ENCODE data around the gene ITGAL. TPM values are rescaled to one million over a fixed set of nuclear protein-coding genes. Genes with fewer than 3 reads are reported as not detected.
"Not testable (repeated sequence)": the region's sequence is repeated elsewhere in the genome, so short reads cannot be mapped to it uniquely, and the experiment has no call there.

ITGAL gene
- total RNA-seq, 2 donors from 2014 or later, result 4.6 to 8.5 TPM

DNA sequence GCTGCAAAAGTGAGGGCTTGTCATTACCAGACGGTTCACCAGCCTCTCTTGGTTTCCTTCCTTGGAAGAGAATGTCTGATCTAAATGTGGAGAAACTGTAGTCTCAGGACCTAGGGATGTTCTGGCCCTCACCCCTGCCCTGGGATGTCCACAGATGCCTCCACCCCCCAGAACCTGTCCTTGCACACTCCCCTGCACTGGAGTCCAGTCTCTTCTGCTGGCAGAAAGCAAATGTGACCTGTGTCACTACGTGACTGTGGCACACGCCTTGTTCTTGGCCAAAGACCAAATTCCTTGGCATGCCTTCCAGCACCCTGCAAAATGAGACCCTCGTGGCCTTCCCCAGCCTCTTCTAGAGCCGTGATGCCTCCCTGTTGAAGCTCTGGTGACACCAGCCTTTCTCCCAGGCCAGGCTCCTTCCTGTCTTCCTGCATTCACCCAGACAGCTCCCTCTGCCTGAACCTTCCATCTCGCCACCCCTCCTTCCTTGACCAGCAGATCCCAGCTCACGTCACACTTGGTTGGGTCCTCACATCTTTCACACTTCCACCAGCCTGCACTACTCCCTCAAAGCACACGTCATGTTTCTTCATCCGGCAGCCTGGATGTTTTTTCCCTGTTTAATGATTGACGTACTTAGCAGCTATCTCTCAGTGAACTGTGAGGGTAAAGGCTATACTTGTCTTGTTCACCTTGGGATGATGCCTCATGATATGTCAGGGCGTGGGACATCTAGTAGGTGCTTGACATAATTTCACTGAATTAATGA lies 49.5 kb downstream of the ITGAL start:
- intact Hi-C loops (cut with DNase I), result loop anchor here (10.0 kb wide), 2 partner anchors 63 to 77 kb away; partner anchors contain the start of genes SEPHS2 (in 1 of the 2) and ZNF785 (in 1 of the 2)
- no peak for DNase-seq (ENCODE audit: low spot score)

DNA sequence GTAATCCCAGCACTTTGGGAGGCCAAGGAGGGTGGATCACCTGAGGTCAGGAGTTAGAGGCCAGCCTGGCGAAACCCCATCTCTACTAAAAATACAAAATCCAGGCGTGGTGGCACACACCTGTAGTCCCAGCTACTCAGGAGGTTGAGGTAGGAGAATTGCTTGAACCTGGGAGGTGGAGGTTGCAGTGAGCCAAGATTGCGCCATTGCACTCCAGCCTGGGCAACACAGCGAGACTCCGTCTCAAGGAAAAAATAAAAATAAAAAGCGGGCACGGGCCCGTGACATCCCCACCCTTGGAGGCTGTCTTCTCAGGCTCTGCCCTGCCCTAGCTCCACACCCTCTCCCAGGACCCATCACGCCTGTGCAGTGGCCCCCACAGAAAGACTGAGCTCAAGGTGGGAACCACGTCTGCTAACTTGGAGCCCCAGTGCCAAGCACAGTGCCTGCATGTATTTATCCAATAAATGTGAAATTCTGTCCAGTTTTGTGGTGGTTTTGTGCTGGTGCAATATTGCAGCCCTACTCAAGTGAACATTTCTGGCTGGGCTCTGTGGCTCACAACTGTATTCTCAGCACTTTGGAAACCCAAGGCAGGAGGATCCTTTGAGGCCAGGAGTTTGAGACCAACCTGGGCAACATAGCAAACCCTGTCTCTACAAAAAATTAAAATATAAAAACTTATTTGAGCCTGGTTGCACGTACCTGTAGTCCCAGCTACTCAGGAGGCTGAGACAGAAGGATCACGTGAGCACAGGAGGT lies 50.3 kb downstream of the ITGAL start:
- intact Hi-C loops (cut with DNase I), result loop anchor here (10.0 kb wide), 2 partner anchors 62 to 78 kb away; partner anchors contain the start of genes SEPHS2 (in 1 of the 2) and ZNF785 (in 1 of the 2)
- not testable (repeated sequence) for DNase-seq (ENCODE audit: low spot score)

DNA sequence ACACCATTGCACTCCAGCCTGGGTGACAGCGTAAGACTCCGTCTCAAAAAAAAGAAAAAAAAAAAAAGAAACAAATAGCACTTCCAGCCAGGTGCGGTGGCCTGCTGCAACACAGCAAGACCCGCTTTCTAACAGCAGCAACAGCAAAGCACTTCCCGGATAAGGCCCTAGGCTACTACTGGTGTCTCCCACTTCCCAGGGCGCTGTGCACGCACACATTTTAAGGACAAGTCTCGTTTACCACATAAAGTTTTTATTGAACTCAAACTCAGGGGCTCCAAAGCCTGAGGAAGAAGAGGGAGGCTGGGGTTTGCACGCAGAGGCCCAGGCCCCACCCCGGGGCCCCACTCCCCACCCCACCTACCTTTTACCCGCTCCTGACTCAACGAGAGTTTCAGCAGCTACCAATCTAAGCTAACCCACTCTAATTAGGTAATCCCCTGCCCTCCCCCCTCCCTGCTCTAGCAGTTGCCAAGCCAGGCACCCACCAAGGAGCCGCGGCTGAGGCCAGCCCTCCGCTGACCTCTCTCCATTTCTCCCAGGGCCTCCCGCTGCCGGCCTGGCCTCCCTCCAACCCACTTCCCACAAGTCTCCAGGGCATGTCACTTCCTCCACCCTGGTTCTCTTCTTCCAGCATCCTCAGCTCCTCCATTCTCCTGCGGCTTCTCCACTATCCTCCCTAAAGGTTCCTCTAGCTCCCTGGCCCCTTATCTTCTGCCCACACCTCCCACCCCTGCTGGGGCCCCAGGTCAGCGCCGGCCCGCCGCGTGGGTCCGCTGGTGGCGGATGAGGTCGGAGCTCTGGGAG lies 51.4 kb downstream of the ITGAL start:
- peak; percentile 78 for DNase-seq (ENCODE audit: low spot score)
- intact Hi-C loops (cut with DNase I), result loop anchor here (10.0 kb wide), 2 partner anchors 61 to 79 kb away; partner anchors contain the start of genes SEPHS2 (in 1 of the 2) and ZNF785 (in 1 of the 2)

- intact Hi-C loops (cut with DNase I), result loop anchor here (10.0 kb wide), 2 partner anchors 60 to 80 kb away; partner anchors contain the start of genes SEPHS2 (in 1 of the 2) and ZNF785 (in 1 of the 2)
- DNase-seq (ENCODE audit: low spot score), result peak; percentile 80
Observed at GRCh38 chr16:30524575-30525568, 52.3 kb downstream of the ITGAL start.

DNA sequence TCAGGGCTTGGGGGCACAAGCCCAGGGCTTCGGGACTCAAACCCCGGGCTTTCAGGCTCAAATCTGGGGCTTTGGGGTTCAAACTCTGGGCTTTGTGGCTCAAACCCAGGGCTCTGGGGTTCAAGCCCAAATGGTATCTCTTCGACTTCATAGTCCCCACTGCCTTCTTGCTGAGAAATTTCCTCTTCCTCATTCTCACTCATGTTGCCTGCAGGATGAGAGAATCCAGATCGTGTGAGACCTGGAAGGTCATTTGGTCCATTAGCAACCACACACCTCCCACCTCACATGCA lies 53.2 kb downstream of the ITGAL start:
- intact Hi-C loops (cut with DNase I), result loop anchor here (10.0 kb wide), 2 partner anchors 59 to 81 kb away; partner anchors contain the start of genes SEPHS2 (in 1 of the 2) and ZNF785 (in 1 of the 2)
- DNase-seq (ENCODE audit: low spot score), result no peak

- peak; percentile 86 for DNase-seq (ENCODE audit: low spot score)
- intact Hi-C loops (cut with DNase I), result loop anchor here (10.0 kb wide), 2 partner anchors 59 to 81 kb away; partner anchors contain the start of genes SEPHS2 (in 1 of the 2) and ZNF785 (in 1 of the 2)
Observed at GRCh38 chr16:30526137-30526822, 53.7 kb downstream of the ITGAL start, which contains the start of gene ZNF768. Gene ZNF768 (minus strand): TSS chr16:30526566. CDS start chr16:30526413, 153 bp downstream.

- DNase-seq (ENCODE audit: low spot score), result peak; percentile 99
- intact Hi-C loops (cut with DNase I), result loop anchor here (10.0 kb wide), 2 partner anchors 58 to 82 kb away; partner anchors contain the start of genes SEPHS2 (in 1 of the 2) and ZNF785 (in 1 of the 2)
Observed at GRCh38 chr16:30526823-30527634, 54.5 kb downstream of the ITGAL start.

DNA sequence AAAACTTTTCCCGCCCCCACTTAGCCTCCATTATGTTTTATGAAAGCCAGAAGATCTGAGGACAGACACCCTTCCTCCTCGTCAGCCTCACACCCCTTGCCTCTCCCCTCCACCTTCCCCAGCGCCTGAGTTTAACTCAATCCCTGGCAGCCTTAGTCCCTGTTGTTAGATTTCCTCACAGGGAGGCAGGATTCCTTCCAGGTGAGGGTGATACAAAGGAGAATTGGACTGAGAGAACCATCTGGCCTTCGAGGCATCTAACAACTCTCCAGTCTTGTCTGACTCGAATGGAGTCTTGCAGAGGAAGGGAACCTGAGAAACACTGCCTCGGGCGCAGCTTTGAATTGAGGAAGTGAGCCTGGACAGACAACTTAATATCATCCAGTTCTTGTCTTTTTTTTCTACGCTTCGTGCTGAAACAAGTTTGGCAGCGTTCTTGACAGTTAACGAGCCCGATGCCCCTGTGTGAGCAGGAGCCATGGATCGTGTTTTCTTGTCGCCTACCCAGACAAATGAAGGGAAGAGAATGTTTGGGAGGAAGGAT lies 55.2 kb downstream of the ITGAL start:
- intact Hi-C loops (cut with DNase I), result loop anchor here (10.0 kb wide), 2 partner anchors 57 to 83 kb away; partner anchors contain the start of genes SEPHS2 (in 1 of the 2) and ZNF785 (in 1 of the 2)
- DNase-seq (ENCODE audit: low spot score), result peak; percentile 73

GRCh38 chr16:30528799-30529457 lies 56.4 kb downstream of the ITGAL start:
- no peak for DNase-seq (ENCODE audit: low spot score)
- intact Hi-C loops (cut with DNase I), result loop anchor here (10.0 kb wide), 2 partner anchors 56 to 84 kb away; partner anchors contain the start of genes SEPHS2 (in 1 of the 2) and ZNF785 (in 1 of the 2)

GRCh38 chr16:30530163-30531037 lies 57.9 kb downstream of the ITGAL start:
- no peak for DNase-seq (ENCODE audit: low spot score)
- intact Hi-C loops (cut with DNase I), result no loop called here

- intact Hi-C loops (cut with DNase I), result loop anchor here in 1 of 2 donors (1.0 kb wide), 1 partner anchor 36 kb away; no protein-coding TSS in a partner anchor
- no peak for DNase-seq (ENCODE audit: low spot score)
Observed at GRCh38 chr16:30532285-30533145, 60.0 kb downstream of the ITGAL start.

- intact Hi-C loops (cut with DNase I), result no loop called here
- DNase-seq (ENCODE audit: low spot score), result no peak
Observed at GRCh38 chr16:30533146-30533522, 60.6 kb downstream of the ITGAL start.

- intact Hi-C loops (cut with DNase I), result no loop called here
- DNase-seq (ENCODE audit: low spot score), result no peak
Observed at GRCh38 chr16:30533748-30534367, 61.3 kb downstream of the ITGAL start.
